Measurements from ENCODE around the gene PLCB1.

DNA sequence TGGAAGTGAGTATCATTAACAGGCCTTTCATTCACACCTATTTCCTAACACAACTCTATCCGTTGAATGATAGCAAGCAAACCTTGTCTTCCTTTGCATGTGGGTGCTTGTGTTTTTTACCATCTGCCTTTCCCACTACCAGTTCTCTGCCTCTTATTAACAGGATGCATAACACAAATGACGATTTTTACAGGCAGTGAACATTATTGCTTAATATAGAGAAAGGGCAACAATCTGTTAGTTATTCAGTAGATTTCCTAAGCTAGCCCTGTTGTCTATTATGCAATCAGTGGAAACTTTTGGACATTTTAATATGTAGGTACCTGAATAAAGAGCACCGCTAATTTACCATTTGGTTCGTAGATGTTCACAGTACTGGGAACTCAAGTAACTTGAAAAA is 588.0 kb downstream of the PLCB1 start:
- TF ChIP-seq CTCF (IDR thresholded peaks at IDR 0.05; ENCODE audit: extremely low read depth in 1 of 2, insufficient read depth in 1 of 2, low read depth in 1 of 2, low read length in 2 of 2) (no peak), POLR2A (IDR thresholded peaks at IDR 0.05; ENCODE audit: low read depth, low read length) (no peak), POLR2AphosphoS5 (IDR thresholded peaks at IDR 0.05; ENCODE audit: insufficient read depth, low read depth, low read length) (no peak), EZH2 (IDR thresholded peaks at IDR 0.05; ENCODE audit: borderline replicate concordance, low read depth, low read length, severe bottlenecking) (no peak), MYC (IDR thresholded peaks at IDR 0.05; ENCODE audit: low read depth, low read length) (no peak)
- TF ChIP-seq, protein P1, sequence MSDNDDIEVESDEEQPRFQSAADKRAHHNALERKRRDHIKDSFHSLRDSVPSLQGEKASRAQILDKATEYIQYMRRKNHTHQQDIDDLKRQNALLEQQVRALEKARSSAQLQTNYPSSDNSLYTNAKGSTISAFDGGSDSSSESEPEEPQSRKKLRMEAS (IDR thresholded peaks at IDR 0.05; ENCODE audit: insufficient read depth, insufficient read length): no peak
